C4-2B (cell line): ENCODE data around the gene NEU4.

Experiments used
- H3K27ac ChIP-seq: fragments of 450-650 bp; 2 replicates; pipeline ENCODE4 v1.5.1; 2017
- CTCF ChIP-seq: fragments of 450-650 bp; conservative IDR thresholded peaks from 2 replicates; pipeline ENCODE4 v1.5.1; 2017; ENCODE audit warnings: mild to moderate bottlenecking
- ZFX ChIP-seq: fragments of 450-650 bp; IDR thresholded peaks from 2 replicates; pipeline ENCODE4 v1.6.1; 2017

NEU4 gene

GRCh38 chr2:241767464-241768250 lies 41.3 kb upstream of the NEU4 start:
- TF ChIP-seq ZFX, result no peak
- no peak for TF ChIP-seq CTCF
- no peak overlapping the region for H3K27ac ChIP-seq

- TF ChIP-seq ZFX (no peak), CTCF (no peak)
- H3K27ac ChIP-seq, result no peak overlapping the region
These were observed 40.7 kb upstream of the NEU4 start for GRCh38 chr2:241768251-241768711.

GRCh38 chr2:241768850-241769249 lies 40.1 kb upstream of the NEU4 start:
- no peak overlapping the region for H3K27ac ChIP-seq
- no peak for TF ChIP-seq CTCF
- TF ChIP-seq ZFX, result no peak

- TF ChIP-seq ZFX, result no peak
- TF ChIP-seq CTCF, result no peak
These were observed 39.2 kb upstream of the NEU4 start for GRCh38 chr2:241769819-241770184.

GRCh38 chr2:241770185-241770935 lies 38.6 kb upstream of the NEU4 start:
- TF ChIP-seq ZFX (no peak), CTCF (no peak)
- H3K27ac ChIP-seq, result no peak overlapping the region

More at GRCh38 chr2:241769819-241770184, 39.2 kb upstream of the NEU4 start:
- H3K27ac ChIP-seq, result no peak overlapping the region

- no peak overlapping the region for H3K27ac ChIP-seq
These were observed 38.1 kb upstream of the NEU4 start for GRCh38 chr2:241770936-241771285.

GRCh38 chr2:241771286-241772062 lies 37.5 kb upstream of the NEU4 start:
- no peak overlapping the region for H3K27ac ChIP-seq
- TF ChIP-seq CTCF (no peak), ZFX (no peak)

More at GRCh38 chr2:241770936-241771285, 38.1 kb upstream of the NEU4 start:
- TF ChIP-seq ZFX, result no peak
